PFSK-1 (cell line): ENCODE data around the gene SCN10A.

Source experiments
- FOXP2 ChIP-seq: optimal IDR thresholded peaks from 2 replicates; pipeline ENCODE3; 2011; ENCODE audit warnings: borderline replicate concordance, control low read depth, inconsistent platforms; ENCODE audit not compliant: insufficient read depth; ENCODE audit errors: extremely low read length, extremely low read depth
- POLR2AphosphoS5 ChIP-seq: IDR thresholded peaks from 2 replicates; pipeline ENCODE4 v1.6.1; 2012; ENCODE audit warnings: low read depth, mild to moderate bottlenecking, control low read depth, low read length, moderate library complexity
- SIN3A ChIP-seq: IDR thresholded peaks from 2 replicates; pipeline ENCODE4 v1.6.1; 2012; ENCODE audit warnings: mild to moderate bottlenecking, low read length, moderate library complexity, borderline replicate concordance; ENCODE audit not compliant: insufficient read depth
- TAF1 ChIP-seq: IDR thresholded peaks from 2 replicates; pipeline ENCODE4 v1.6.1; 2012; ENCODE audit warnings: low read length, control low read depth, borderline replicate concordance; ENCODE audit not compliant: insufficient read depth
- TF ChIP-seq, protein P1 (sequence below), 2 experiments: IDR thresholded peaks; 2 replicates each; pipeline versions ENCODE4 v1.6.1 to v1.8.0; 2011 to 2012; ENCODE audit warnings: low read depth in 2 of 2, low read length in 2 of 2, control low read depth in 1 of 2, inconsistent platforms in 1 of 2, mild to moderate bottlenecking in 1 of 2, moderate library complexity in 1 of 2; ENCODE audit not compliant: insufficient read depth in 1 of 2

DNA sequence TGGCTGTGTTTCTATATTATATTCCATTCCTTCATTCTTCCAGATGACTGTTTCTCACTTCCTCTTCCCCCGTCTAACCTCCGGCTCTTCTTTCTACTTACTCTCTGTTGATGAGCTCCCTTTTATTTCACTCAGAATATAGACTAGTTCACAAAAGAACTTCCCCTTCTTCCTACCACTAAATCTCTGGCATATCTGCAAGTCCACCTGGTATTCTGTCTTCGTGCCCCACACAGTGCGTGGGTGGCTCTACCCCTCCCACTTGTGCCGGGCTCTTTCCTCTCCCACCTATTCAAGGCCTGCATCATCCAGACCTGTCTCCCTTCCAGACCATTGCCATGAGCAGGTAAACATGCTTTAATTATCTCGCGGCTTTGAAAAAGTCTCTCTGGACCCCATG is 73.0 kb downstream of the SCN10A start:
- TF ChIP-seq POLR2AphosphoS5, result no peak
- TF ChIP-seq FOXP2, result no peak
- TF ChIP-seq, protein P1, sequence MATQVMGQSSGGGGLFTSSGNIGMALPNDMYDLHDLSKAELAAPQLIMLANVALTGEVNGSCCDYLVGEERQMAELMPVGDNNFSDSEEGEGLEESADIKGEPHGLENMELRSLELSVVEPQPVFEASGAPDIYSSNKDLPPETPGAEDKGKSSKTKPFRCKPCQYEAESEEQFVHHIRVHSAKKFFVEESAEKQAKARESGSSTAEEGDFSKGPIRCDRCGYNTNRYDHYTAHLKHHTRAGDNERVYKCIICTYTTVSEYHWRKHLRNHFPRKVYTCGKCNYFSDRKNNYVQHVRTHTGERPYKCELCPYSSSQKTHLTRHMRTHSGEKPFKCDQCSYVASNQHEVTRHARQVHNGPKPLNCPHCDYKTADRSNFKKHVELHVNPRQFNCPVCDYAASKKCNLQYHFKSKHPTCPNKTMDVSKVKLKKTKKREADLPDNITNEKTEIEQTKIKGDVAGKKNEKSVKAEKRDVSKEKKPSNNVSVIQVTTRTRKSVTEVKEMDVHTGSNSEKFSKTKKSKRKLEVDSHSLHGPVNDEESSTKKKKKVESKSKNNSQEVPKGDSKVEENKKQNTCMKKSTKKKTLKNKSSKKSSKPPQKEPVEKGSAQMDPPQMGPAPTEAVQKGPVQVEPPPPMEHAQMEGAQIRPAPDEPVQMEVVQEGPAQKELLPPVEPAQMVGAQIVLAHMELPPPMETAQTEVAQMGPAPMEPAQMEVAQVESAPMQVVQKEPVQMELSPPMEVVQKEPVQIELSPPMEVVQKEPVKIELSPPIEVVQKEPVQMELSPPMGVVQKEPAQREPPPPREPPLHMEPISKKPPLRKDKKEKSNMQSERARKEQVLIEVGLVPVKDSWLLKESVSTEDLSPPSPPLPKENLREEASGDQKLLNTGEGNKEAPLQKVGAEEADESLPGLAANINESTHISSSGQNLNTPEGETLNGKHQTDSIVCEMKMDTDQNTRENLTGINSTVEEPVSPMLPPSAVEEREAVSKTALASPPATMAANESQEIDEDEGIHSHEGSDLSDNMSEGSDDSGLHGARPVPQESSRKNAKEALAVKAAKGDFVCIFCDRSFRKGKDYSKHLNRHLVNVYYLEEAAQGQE (IDR thresholded peaks at IDR 0.05; ENCODE audit: insufficient read depth in 1 of 2, low read depth in 2 of 2, low read length in 2 of 2), result no peak
- no peak for TF ChIP-seq SIN3A
- TF ChIP-seq TAF1, result no peak
